HepG2 (cell line): ENCODE results near the gene DFFA. TPM values are rescaled to one million over a fixed set of nuclear protein-coding genes. Genes with fewer than 3 reads are reported as not detected.

Experiments used
- CBFB ChIP-seq: sonication (generic); formaldehyde crosslinking; IDR thresholded peaks from 2 replicates; pipeline ENCODE4 v1.4.0; 2020; ENCODE audit warnings: missing genetic modification reagents
- GATAD1 ChIP-seq: IDR thresholded peaks from 2 replicates; pipeline ENCODE4 v1.6.1; 2016; ENCODE audit warnings: missing genetic modification reagents, missing compliant biosample characterization
- NKX3-1 ChIP-seq: sonication (generic); formaldehyde crosslinking; IDR thresholded peaks from 2 replicates; pipeline ENCODE4 v1.5.0; 2020; ENCODE audit warnings: missing genetic modification reagents
- ONECUT2 ChIP-seq: sonication (generic); formaldehyde crosslinking; IDR thresholded peaks from 2 replicates; pipeline ENCODE4 v1.4.0; 2020; ENCODE audit warnings: missing genetic modification reagents
- RARA ChIP-seq: IDR thresholded peaks from 2 replicates; pipeline ENCODE4 v1.6.1; 2016; ENCODE audit warnings: missing genetic modification reagents, missing compliant biosample characterization
- RXRA ChIP-seq: sonication (generic); formaldehyde crosslinking; IDR thresholded peaks from 2 replicates; pipeline ENCODE4 v1.5.1; 2020; ENCODE audit warnings: missing genetic modification reagents
- SIX4 ChIP-seq: sonication (generic); formaldehyde crosslinking; IDR thresholded peaks from 2 replicates; pipeline ENCODE4 v1.4.0; 2020; ENCODE audit warnings: missing genetic modification reagents
- U2AF1 ChIP-seq: fragments of 200-400 bp; formaldehyde crosslinking; optimal IDR thresholded peaks from 2 replicates; pipeline ENCODE3; 2017; ENCODE audit warnings: mild to moderate bottlenecking, low read depth, low read length
- ZMYM3 ChIP-seq: sonication (generic); formaldehyde crosslinking; IDR thresholded peaks from 2 replicates; pipeline ENCODE4 v1.5.1; 2020; ENCODE audit warnings: mild to moderate bottlenecking, missing genetic modification reagents
- polyA plus RNA-seq, 8 experiments: library from polyadenylated mRNA; depleted of rRNA in 3 of 8; stranded (reverse) in 7 of 8; unstranded in 1 of 8; fragments of >200 nt; fragmentation: Illumina TruSeq in 4 of 8; extraction: Trizol in 4 of 8; gene quantifications; 2 replicates each; pipeline versions ENCODE4 v1.2.1 to v1.2.3, GENCODE V29; 2011 to 2016; ENCODE audit warnings: low read depth in 4 of 8, missing spikeins in 1 of 8, mixed read lengths in 1 of 8; ENCODE audit not compliant: insufficient read depth in 1 of 8
- total RNA-seq, 5 experiments: library from RNA; depleted of rRNA; stranded (reverse); fragments of >200 nt; fragmentation: Illumina TruSeq; extraction: Trizol; gene quantifications; 2 replicates each; pipeline ENCODE4 v1.2.3, GENCODE V29; 2016; ENCODE audit warnings: low read depth in 1 of 5
- TF ChIP-seq, protein P1 (sequence below): sonication (generic); formaldehyde crosslinking; IDR thresholded peaks from 2 replicates; pipeline ENCODE4 v1.5.0; 2020; ENCODE audit warnings: mild to moderate bottlenecking, missing genetic modification reagents, borderline replicate concordance
- TF ChIP-seq, protein P2 (sequence below): sonication (generic); formaldehyde crosslinking; IDR thresholded peaks from 2 replicates; pipeline ENCODE4 v1.8.0; 2022; ENCODE audit warnings: low read depth, missing genetic modification reagents

Gene DFFA
- total and polyA plus RNA-seq, 2 of the 13 experiments (the other 11 are each of a cell fraction or from before 2014, with no cell fraction given) = 16.5 to 33.9 TPM

DNA sequence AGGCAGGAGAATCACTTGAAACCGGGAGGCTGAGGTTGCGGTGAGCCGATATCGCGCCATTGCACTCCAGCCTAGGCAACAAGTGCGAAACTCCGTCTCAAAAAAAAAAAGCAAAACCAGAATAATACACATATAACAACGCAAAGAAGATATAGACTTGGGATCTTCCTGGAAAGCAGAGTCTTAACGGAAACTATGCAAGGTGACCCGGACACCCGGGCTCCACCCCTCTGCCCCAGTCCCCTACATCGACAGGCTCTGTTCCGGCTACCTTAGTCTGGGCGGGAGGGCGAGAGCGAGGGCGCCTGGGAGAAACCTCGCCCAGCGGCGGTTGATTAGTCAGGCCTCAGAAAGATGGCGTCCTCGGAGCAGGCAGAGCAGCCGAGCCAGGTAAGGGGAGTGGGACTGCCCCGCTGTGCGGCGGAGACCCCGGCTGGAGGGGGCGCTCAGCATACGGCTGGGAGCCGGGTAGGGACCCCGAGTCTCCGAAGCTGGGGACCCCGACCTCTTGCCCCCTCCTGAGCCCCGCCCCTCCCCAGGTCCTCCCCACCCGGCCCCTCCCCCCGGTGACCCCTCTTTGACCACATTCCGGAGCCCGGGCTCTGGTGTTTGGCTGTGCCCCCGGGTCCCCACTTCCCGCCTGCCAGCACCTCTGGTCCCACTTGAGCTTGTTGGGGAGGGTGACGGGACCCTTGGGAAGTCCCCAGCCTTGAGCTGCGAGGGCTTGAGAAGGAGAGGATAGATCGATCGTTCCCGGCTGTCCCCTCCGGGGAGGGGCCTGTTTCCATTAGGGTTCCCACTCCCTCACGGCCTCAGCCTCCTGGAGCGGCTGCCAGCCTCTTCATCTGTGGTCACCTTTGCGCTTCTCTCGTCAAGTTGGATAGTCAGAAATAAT is 2.5 kb upstream of the DFFA start, which contains the start of gene PEX14 (continued):
- TF ChIP-seq, protein P1, sequence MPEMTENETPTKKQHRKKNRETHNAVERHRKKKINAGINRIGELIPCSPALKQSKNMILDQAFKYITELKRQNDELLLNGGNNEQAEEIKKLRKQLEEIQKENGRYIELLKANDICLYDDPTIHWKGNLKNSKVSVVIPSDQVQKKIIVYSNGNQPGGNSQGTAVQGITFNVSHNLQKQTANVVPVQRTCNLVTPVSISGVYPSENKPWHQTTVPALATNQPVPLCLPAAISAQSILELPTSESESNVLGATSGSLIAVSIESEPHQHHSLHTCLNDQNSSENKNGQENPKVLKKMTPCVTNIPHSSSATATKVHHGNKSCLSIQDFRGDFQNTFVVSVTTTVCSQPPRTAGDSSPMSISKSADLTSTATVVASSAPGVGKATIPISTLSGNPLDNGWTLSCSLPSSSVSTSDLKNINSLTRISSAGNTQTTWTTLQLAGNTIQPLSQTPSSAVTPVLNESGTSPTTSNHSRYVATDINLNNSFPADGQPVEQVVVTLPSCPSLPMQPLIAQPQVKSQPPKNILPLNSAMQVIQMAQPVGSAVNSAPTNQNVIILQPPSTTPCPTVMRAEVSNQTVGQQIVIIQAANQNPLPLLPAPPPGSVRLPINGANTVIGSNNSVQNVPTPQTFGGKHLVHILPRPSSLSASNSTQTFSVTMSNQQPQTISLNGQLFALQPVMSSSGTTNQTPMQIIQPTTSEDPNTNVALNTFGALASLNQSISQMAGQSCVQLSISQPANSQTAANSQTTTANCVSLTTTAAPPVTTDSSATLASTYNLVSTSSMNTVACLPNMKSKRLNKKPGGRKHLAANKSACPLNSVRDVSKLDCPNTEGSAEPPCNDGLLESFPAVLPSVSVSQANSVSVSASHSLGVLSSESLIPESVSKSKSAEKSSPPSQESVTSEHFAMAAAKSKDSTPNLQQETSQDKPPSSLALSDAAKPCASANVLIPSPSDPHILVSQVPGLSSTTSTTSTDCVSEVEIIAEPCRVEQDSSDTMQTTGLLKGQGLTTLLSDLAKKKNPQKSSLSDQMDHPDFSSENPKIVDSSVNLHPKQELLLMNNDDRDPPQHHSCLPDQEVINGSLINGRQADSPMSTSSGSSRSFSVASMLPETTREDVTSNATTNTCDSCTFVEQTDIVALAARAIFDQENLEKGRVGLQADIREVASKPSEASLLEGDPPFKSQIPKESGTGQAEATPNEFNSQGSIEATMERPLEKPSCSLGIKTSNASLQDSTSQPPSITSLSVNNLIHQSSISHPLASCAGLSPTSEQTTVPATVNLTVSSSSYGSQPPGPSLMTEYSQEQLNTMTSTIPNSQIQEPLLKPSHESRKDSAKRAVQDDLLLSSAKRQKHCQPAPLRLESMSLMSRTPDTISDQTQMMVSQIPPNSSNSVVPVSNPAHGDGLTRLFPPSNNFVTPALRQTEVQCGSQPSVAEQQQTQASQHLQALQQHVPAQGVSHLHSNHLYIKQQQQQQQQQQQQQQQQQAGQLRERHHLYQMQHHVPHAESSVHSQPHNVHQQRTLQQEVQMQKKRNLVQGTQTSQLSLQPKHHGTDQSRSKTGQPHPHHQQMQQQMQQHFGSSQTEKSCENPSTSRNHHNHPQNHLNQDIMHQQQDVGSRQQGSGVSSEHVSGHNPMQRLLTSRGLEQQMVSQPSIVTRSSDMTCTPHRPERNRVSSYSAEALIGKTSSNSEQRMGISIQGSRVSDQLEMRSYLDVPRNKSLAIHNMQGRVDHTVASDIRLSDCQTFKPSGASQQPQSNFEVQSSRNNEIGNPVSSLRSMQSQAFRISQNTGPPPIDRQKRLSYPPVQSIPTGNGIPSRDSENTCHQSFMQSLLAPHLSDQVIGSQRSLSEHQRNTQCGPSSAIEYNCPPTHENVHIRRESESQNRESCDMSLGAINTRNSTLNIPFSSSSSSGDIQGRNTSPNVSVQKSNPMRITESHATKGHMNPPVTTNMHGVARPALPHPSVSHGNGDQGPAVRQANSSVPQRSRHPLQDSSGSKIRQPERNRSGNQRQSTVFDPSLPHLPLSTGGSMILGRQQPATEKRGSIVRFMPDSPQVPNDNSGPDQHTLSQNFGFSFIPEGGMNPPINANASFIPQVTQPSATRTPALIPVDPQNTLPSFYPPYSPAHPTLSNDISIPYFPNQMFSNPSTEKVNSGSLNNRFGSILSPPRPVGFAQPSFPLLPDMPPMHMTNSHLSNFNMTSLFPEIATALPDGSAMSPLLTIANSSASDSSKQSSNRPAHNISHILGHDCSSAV = no peak
- no peak for TF ChIP-seq U2AF1
- TF ChIP-seq RARA (CRISPR knock-in tag) = peak; percentile 73
- no peak; the same call in 1 of the 2 replicates for TF ChIP-seq CBFB (CRISPR knock-in tag)
- peak; percentile 88 for TF ChIP-seq ZMYM3 (CRISPR knock-in tag)
- TF ChIP-seq, protein P2, sequence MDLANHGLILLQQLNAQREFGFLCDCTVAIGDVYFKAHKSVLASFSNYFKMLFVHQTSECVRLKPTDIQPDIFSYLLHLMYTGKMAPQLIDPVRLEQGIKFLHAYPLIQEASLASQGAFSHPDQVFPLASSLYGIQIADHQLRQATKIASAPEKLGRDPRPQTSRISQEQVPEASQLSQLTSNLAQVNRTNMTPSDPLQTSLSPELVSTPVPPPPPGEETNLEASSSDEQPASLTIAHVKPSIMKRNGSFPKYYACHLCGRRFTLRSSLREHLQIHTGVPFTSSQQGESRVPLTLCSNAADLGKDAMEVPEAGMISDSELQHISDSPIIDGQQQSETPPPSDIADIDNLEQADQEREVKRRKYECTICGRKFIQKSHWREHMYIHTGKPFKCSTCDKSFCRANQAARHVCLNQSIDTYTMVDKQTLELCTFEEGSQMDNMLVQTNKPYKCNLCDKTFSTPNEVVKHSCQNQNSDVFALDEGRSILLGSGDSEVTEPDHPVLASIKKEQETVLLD (CRISPR knock-in tag) = no peak
- TF ChIP-seq ONECUT2 (CRISPR knock-in tag) = peak; percentile 76
- peak; percentile 34; the same call in 1 of the 2 replicates for TF ChIP-seq NKX3-1 (CRISPR knock-in tag)
- peak; percentile 76 for TF ChIP-seq RXRA (CRISPR knock-in tag)
- TF ChIP-seq GATAD1 (CRISPR knock-in tag) = peak; percentile 93
- peak; percentile 36; the same call in 1 of the 2 replicates for TF ChIP-seq SIX4 (CRISPR knock-in tag)
